Astrocyte (in vitro differentiated cells and primary cell): ENCODE data around the gene ADAM11. TPM values are rescaled to one million over a fixed set of nuclear protein-coding genes. Genes with fewer than 3 reads are reported as not detected.

Experiments used
- DNase-seq: peaks from one replicate; pipeline ENCODE4 v3.0.0-alpha.2; 2010; ENCODE audit warnings: low read depth
- FAIRE-seq: peaks from 2 replicates; lab custom pipeline; 2011; peaks lifted over from hg19 to GRCh38; lab: Jason Lieb, UNC
- H2AFZ ChIP-seq: 2 replicates; pipeline ENCODE4 v1.6.0; 2012; ENCODE audit warnings: low read depth, low read length, inconsistent platforms
- H3K27ac ChIP-seq: 2 replicates; pipeline ENCODE4 v1.5.1; 2011; ENCODE audit warnings: low read depth, low read length, inconsistent platforms
- H3K27me3 ChIP-seq: 2 replicates; pipeline ENCODE4 v1.6.0; 2011; ENCODE audit warnings: low read length, inconsistent platforms; ENCODE audit not compliant: insufficient read depth
- H3K36me3 ChIP-seq: 2 replicates; pipeline ENCODE4 v1.5.1; 2011; ENCODE audit warnings: low read length, inconsistent platforms; ENCODE audit not compliant: insufficient read depth
- H3K4me1 ChIP-seq: 2 replicates; pipeline ENCODE4 v1.5.1; 2011; ENCODE audit warnings: low read length, inconsistent platforms; ENCODE audit not compliant: insufficient read depth
- H3K4me2 ChIP-seq: 2 replicates; pipeline ENCODE4 v1.6.0; 2012; ENCODE audit warnings: low read length, inconsistent platforms
- H3K4me3 ChIP-seq: 2 replicates; pipeline ENCODE4 v1.5.1; 2011; ENCODE audit warnings: low read depth, mild to moderate bottlenecking, low read length, inconsistent platforms; ENCODE audit not compliant: insufficient read depth
- H3K79me2 ChIP-seq: 2 replicates; pipeline ENCODE4 v1.6.0; 2012; ENCODE audit warnings: mild to moderate bottlenecking, low read length, inconsistent platforms; ENCODE audit not compliant: insufficient read depth
- H3K9ac ChIP-seq: 2 replicates; pipeline ENCODE4 v1.6.0; 2012; ENCODE audit warnings: mild to moderate bottlenecking, low read length, inconsistent platforms
- H3K9me3 ChIP-seq: 2 replicates; pipeline ENCODE4 v1.5.1; 2012; ENCODE audit warnings: low read depth, mild to moderate bottlenecking, low read length, inconsistent platforms; ENCODE audit not compliant: insufficient read depth
- H4K20me1 ChIP-seq: 2 replicates; pipeline ENCODE4 v1.6.0; 2012; ENCODE audit warnings: low read length, inconsistent platforms; ENCODE audit not compliant: insufficient read depth
- H3K27ac Mint-ChIP-seq: one replicate; pipeline ENCODE4 v1.8.0; 2021; ENCODE audit warnings: mild to moderate bottlenecking, mixed read lengths; ENCODE audit not compliant: unreplicated experiment
- H3K27me3 Mint-ChIP-seq: one replicate; pipeline ENCODE4 v1.8.0; 2021; ENCODE audit warnings: low read depth, mixed read lengths; ENCODE audit not compliant: unreplicated experiment
- H3K36me3 Mint-ChIP-seq: one replicate; pipeline ENCODE4 v1.8.0; 2021; ENCODE audit warnings: low read depth, mixed read lengths; ENCODE audit not compliant: unreplicated experiment
- H3K4me1 Mint-ChIP-seq: one replicate; pipeline ENCODE4 v1.8.0; 2021; ENCODE audit warnings: low read depth, mixed read lengths; ENCODE audit not compliant: unreplicated experiment
- H3K4me3 Mint-ChIP-seq: one replicate; pipeline ENCODE4 v1.8.0; 2021; ENCODE audit warnings: mild to moderate bottlenecking, moderate library complexity, mixed read lengths; ENCODE audit not compliant: unreplicated experiment
- H3K9me3 Mint-ChIP-seq: one replicate; pipeline ENCODE4 v1.8.0; 2021; ENCODE audit warnings: mild to moderate bottlenecking, mixed read lengths; ENCODE audit not compliant: unreplicated experiment
- EZH2 ChIP-seq: IDR thresholded peaks from 2 replicates; pipeline ENCODE4 v1.6.1; 2012; ENCODE audit warnings: mild to moderate bottlenecking, low read length, inconsistent platforms; ENCODE audit not compliant: insufficient read depth
- total RNA-seq: library from RNA; stranded (reverse); gene quantifications from 2 replicates; pipeline ENCODE4 v1.2.1, GENCODE V29; 2021
- TF ChIP-seq, protein P1 (sequence below): IDR thresholded peaks from 2 replicates; pipeline ENCODE4 v1.5.1; 2011; ENCODE audit warnings: low read depth, mild to moderate bottlenecking, inconsistent platforms, low read length, moderate library complexity; ENCODE audit not compliant: insufficient read depth

Gene ADAM11
- total RNA-seq, 1 donor from 2014 or later: 0.43 TPM

DNA sequence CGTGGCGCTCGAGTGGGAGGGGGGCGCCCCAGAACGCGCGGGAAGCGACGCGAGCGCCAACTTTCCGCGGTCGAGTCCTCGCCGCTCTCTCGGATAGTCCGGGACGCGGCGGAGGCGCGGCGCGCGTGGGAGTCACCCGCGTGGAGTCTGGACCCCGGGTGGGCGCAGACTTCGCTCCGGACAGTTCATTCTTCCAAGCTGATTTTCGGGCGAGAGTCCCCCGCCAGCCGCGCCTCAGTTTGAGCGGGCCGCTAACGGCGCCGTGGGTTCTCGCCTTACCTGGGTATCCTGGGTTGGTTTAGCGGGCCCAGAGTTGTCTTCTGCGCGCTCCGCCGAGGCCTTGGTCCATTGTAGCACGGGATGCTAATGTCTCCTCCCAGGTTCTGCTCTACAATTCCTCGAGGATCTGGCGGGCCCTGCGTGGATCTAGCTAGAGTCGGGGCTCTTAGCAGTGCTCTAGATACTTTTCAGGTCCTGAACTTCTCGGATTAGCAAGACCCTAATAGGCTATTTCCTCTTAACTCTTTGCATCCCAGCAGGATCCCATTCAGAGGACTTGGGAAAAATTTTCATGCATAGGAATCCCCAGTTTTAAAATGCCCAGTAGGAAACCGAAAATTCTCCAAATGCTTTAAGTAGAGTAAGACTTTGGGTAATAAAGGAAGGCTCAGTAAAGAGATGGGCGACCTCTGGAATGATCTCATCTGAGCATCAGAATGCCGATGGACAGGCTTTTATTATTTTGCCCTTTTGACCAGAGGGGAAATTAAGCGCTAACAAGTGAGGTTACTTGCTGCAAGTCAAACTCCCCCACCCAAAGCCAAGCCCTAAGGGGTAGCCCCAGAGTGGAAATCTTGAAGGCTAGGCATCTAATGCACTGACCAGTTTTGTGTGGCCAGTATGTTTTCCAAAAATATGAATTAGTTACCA, 71.8 kb downstream of the ADAM11 start:
- TF ChIP-seq, protein P1, sequence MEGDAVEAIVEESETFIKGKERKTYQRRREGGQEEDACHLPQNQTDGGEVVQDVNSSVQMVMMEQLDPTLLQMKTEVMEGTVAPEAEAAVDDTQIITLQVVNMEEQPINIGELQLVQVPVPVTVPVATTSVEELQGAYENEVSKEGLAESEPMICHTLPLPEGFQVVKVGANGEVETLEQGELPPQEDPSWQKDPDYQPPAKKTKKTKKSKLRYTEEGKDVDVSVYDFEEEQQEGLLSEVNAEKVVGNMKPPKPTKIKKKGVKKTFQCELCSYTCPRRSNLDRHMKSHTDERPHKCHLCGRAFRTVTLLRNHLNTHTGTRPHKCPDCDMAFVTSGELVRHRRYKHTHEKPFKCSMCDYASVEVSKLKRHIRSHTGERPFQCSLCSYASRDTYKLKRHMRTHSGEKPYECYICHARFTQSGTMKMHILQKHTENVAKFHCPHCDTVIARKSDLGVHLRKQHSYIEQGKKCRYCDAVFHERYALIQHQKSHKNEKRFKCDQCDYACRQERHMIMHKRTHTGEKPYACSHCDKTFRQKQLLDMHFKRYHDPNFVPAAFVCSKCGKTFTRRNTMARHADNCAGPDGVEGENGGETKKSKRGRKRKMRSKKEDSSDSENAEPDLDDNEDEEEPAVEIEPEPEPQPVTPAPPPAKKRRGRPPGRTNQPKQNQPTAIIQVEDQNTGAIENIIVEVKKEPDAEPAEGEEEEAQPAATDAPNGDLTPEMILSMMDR: no peak
- TF ChIP-seq EZH2: no peak
- FAIRE-seq (no peak), DNase-seq (no peak)
- no peaks in the 10 kb centered on the region for H3K36me3 Mint-ChIP-seq
- peaks cover 17% of the 10 kb centered on the region for H4K20me1 ChIP-seq
- H3K4me3 Mint-ChIP-seq: peak overlapping the region; percentile 86
- peaks cover 8% of the 10 kb centered on the region for H3K4me1 ChIP-seq
- H3K27ac ChIP-seq: peak overlapping the region; percentile 84
- H3K9me3 ChIP-seq: no peaks in the 10 kb centered on the region
- peak overlapping the region; percentile 94 for H3K9ac ChIP-seq
- no peaks in the 10 kb centered on the region for H3K27me3 ChIP-seq
- H2AFZ ChIP-seq: peak overlapping the region; percentile 93
- no peaks in the 10 kb centered on the region for H3K36me3 ChIP-seq
- no peaks in the 10 kb centered on the region for H3K9me3 Mint-ChIP-seq
- H3K4me3 ChIP-seq: peak overlapping the region; percentile 97
- H3K27me3 Mint-ChIP-seq: peaks cover 3% of the 10 kb centered on the region
- peaks cover 42% of the 10 kb centered on the region for H3K79me2 ChIP-seq
- peak overlapping the region; percentile 90 for H3K4me2 ChIP-seq
- peaks cover 7% of the 10 kb centered on the region for H3K4me1 Mint-ChIP-seq
- H3K27ac Mint-ChIP-seq: peak overlapping the region; percentile 53

DNA sequence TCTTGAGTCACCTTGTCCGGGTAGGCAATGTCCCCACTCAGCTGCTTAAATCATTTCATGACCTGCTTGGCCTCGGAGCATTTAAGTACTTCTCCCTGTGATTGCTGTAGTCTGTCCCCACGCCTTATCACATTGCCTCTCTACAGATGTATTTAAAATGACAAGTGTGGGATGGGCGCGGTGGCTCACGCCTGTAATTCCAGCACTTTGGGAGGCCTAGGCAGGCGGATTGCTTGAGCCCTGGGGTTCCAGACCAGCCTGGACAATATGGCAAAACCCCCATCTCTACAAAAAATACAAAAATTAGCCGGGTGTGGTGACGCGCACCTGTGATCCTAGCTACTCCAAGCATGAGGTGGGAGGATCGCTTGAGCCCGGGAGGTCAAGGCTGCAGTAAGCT, 72.6 kb downstream of the ADAM11 start:
- Histone ChIP-seq H3K79me2 (peaks cover 35% of the 10 kb centered on the region), H4K20me1 (peaks cover 17% of the 10 kb centered on the region), H2AFZ (no peak overlapping the region), H3K9ac (no peak overlapping the region), H3K4me3 (no peak overlapping the region), H3K4me2 (no peak overlapping the region), H3K9me3 (no peaks in the 10 kb centered on the region), H3K27ac (no peak overlapping the region), H3K27me3 (no peaks in the 10 kb centered on the region), H3K4me1 (peaks cover 6% of the 10 kb centered on the region), H3K36me3 (no peaks in the 10 kb centered on the region)
- peaks cover 3% of the 10 kb centered on the region for H3K27me3 Mint-ChIP-seq
- no peak for DNase-seq
- H3K4me1 Mint-ChIP-seq: peaks cover 7% of the 10 kb centered on the region
- H3K36me3 Mint-ChIP-seq: no peaks in the 10 kb centered on the region
- H3K4me3 Mint-ChIP-seq: peak overlapping the region; percentile 50
- H3K27ac Mint-ChIP-seq: no peak overlapping the region
- no peak for TF ChIP-seq EZH2
- TF ChIP-seq, protein P1: no peak
- FAIRE-seq: no peak
- H3K9me3 Mint-ChIP-seq: no peaks in the 10 kb centered on the region

Other genes with a start within 250 kb of the ADAM11 start
- 95.7 and 97.6 TPM in 2 replicates for gene FZD2, start 201.5 kb upstream of the ADAM11 start, total RNA-seq
- 0.45 and 0.55 TPM in 2 replicates for gene MEIOC, start 102.5 kb upstream of the ADAM11 start, total RNA-seq
- 29.3 and 31.9 TPM in 2 replicates for gene CCDC43, start 69.2 kb upstream of the ADAM11 start, total RNA-seq
- 7.5 and 9.5 TPM in 2 replicates for gene DBF4B, start 50.3 kb upstream of the ADAM11 start, total RNA-seq
- gene GJC1, start 71.3 kb downstream of the ADAM11 start, total RNA-seq: 28.0 and 38.4 TPM in 2 replicates
- not detected in 2 replicates for gene HIGD1B, start 88.9 kb downstream of the ADAM11 start, total RNA-seq
- 129 and 133 TPM in 2 replicates for gene EFTUD2, start 140.5 kb downstream of the ADAM11 start, total RNA-seq
- 0.22 TPM in 1 of 2 replicates, not detected in the other for gene GFAP, start 156.5 kb downstream of the ADAM11 start, total RNA-seq
- 0.82 and 1.8 TPM in 2 replicates for gene KIF18B, start 188.8 kb downstream of the ADAM11 start, total RNA-seq
- not detected in 2 replicates for gene C1QL1, start 209.3 kb downstream of the ADAM11 start, total RNA-seq